Right lobe of liver (tissue), 4 donors: ENCODE measurements around the gene SLC25A17.

Experiments used
- CTCF ChIP-seq, 4 donors: fragments of 200-600 bp in 3 of 4; fragments of 450-650 bp in 1 of 4; IDR thresholded peaks; one replicate each; pipeline versions ENCODE4 v1.5.1 to v1.8.0; 2016 to 2022; ENCODE audit warnings: antibody characterized with exemption in 4 of 4, mild to moderate bottlenecking in 2 of 4
- POLR2A ChIP-seq: fragments of 450-650 bp; IDR thresholded peaks from one replicate; pipeline ENCODE4 v1.6.1; 2017; ENCODE audit warnings: antibody characterized with exemption, mild to moderate bottlenecking
- donor health status: DM: no; HTN: no; CAD: no.
- donor health status: DM: no; HTN: no; CAD: no.
- donor health status: DM: no; HTN: yes; CAD: no.

DNA sequence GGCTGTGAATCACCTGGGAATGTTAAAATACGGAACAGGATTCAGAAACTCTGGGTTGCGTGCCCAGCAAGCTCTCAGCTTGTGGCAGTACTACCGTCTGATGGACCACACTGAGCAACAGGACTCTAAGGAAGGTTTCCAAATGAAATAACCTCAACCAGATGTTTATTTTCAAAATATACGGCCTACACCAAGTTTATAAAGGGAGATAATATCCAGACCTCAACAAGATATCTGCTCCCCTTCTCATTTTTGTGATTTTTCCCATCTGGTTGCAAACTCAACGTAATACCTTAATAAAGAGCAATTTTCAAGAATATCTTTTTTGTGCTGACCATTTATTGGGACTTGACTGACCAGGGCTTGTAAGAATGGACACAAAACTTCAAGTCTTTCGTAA, 49.4 kb downstream of the SLC25A17 start:
- TF ChIP-seq CTCF (IDR thresholded peaks at IDR 0.05) (no peak), POLR2A (no peak)
